CD14-positive monocyte (primary cell): Measurements from ENCODE around the gene CCDC175. TPM values are rescaled to one million over a fixed set of nuclear protein-coding genes. Genes with fewer than 3 reads are reported as not detected.

ENCODE experiments used
- DNase-seq, 3 donors: peaks; one replicate each; pipeline ENCODE4 v3.0.0-alpha.2; 2011 to 2022
- H2AFZ ChIP-seq: 2 replicates; pipeline ENCODE4 v1.6.0; 2012; ENCODE audit warnings: mild to moderate bottlenecking, low read depth, low read length, inconsistent platforms; ENCODE audit not compliant: insufficient read depth, poor library complexity, severe bottlenecking
- H3K27ac ChIP-seq, 2 donors: 1 replicate in 1 of 2; 2 replicates in 1 of 2; pipeline ENCODE4 v1.5.1; 2012 to 2013; ENCODE audit warnings: low read length in 2 of 2, control low read depth in 1 of 2, inconsistent platforms in 1 of 2, low read depth in 1 of 2, mild to moderate bottlenecking in 1 of 2
- H3K27me3 ChIP-seq, 2 donors: one replicate each; pipeline versions ENCODE4 v1.6.0 to v1.6.1; 2011 to 2013; ENCODE audit warnings: low read length in 2 of 2; ENCODE audit not compliant: control insufficient read depth in 2 of 2, insufficient read depth in 2 of 2
- H3K36me3 ChIP-seq, 2 donors: replicated peaks in 1 of 2; 1 replicate in 1 of 2; 2 replicates in 1 of 2; pipeline versions ENCODE4 v1.5.1 to v1.6.1; 2012 to 2013; ENCODE audit warnings: low read length in 2 of 2, control low read depth in 1 of 2, inconsistent platforms in 1 of 2, mild to moderate bottlenecking in 1 of 2; ENCODE audit not compliant: insufficient read depth in 2 of 2, control insufficient read depth in 1 of 2
- H3K4me1 ChIP-seq, 2 donors: 1 replicate in 1 of 2; 2 replicates in 1 of 2; pipeline versions ENCODE4 v1.5.1 to v1.6.1; 2012 to 2013; ENCODE audit warnings: low read length in 2 of 2, control low read depth in 1 of 2, inconsistent platforms in 1 of 2, mild to moderate bottlenecking in 1 of 2, moderate library complexity in 1 of 2; ENCODE audit not compliant: insufficient read depth in 2 of 2, control insufficient read depth in 1 of 2
- H3K4me2 ChIP-seq: replicated peaks from 2 replicates; pipeline ENCODE3; 2012; ENCODE audit warnings: low read length, moderate library complexity, mild to moderate bottlenecking; ENCODE audit not compliant: poor library complexity, severe bottlenecking; ENCODE audit errors: extremely low read depth
- H3K4me3 ChIP-seq, 3 experiments: fragments of 200-600 bp in 1 of 3; sonication (generic) in 1 of 3; replicated peaks in 1 of 3; 1 replicate in 2 of 3; 2 replicates in 1 of 3; pipeline ENCODE4 v1.5.1; 2011 to 2013; ENCODE audit warnings: low read length in 3 of 3, mild to moderate bottlenecking in 3 of 3, control low read depth in 2 of 3, low read depth in 2 of 3, inconsistent platforms in 1 of 3, moderate library complexity in 1 of 3
- H3K79me2 ChIP-seq: 2 replicates; pipeline ENCODE4 v1.6.0; 2012; ENCODE audit warnings: mild to moderate bottlenecking, control low read depth, inconsistent platforms, low read length, moderate library complexity; ENCODE audit not compliant: insufficient read depth
- H3K9ac ChIP-seq: 2 replicates; pipeline ENCODE4 v1.6.0; 2017; ENCODE audit warnings: low read length, mild to moderate bottlenecking; ENCODE audit not compliant: insufficient read depth, poor library complexity, severe bottlenecking
- H3K9me3 ChIP-seq, 2 donors: replicated peaks in 1 of 2; 1 replicate in 1 of 2; 2 replicates in 1 of 2; pipeline versions ENCODE4 v1.5.1 to v1.6.1; 2012 to 2013; ENCODE audit warnings: low read length in 2 of 2, control low read depth in 1 of 2; ENCODE audit not compliant: control insufficient read depth in 1 of 2, insufficient read depth in 1 of 2
- H4K20me1 ChIP-seq: 2 replicates; pipeline ENCODE4 v1.6.0; 2012; ENCODE audit warnings: mild to moderate bottlenecking, low read length, control low read depth, moderate library complexity; ENCODE audit not compliant: insufficient read depth
- H3K27ac Mint-ChIP-seq, 7 donors: one replicate each; pipeline ENCODE4 v1.8.0; 2020; ENCODE audit warnings: mild to moderate bottlenecking in 7 of 7, mixed read lengths in 7 of 7, moderate library complexity in 6 of 7, inconsistent platforms in 2 of 7
- H3K27me3 Mint-ChIP-seq, 3 donors: one replicate each; pipeline ENCODE4 v1.8.0; 2021 to 2022; ENCODE audit warnings: low read depth in 3 of 3, mild to moderate bottlenecking in 3 of 3, mixed read lengths in 3 of 3, moderate library complexity in 3 of 3, inconsistent platforms in 1 of 3
- H3K36me3 Mint-ChIP-seq, 2 donors: one replicate each; pipeline ENCODE4 v1.8.0; 2020; ENCODE audit warnings: mixed read lengths in 2 of 2, inconsistent platforms in 1 of 2, mild to moderate bottlenecking in 1 of 2
- H3K4me1 Mint-ChIP-seq: one replicate; pipeline ENCODE4 v1.8.0; 2020; ENCODE audit warnings: mild to moderate bottlenecking, mixed read lengths
- H3K4me3 Mint-ChIP-seq, 2 donors: one replicate each; pipeline ENCODE4 v1.8.0; 2020; ENCODE audit warnings: mild to moderate bottlenecking in 2 of 2, mixed read lengths in 2 of 2, moderate library complexity in 1 of 2
- H3K9me3 Mint-ChIP-seq, 7 donors: one replicate each; pipeline ENCODE4 v1.8.0; 2020 to 2022; ENCODE audit warnings: mixed read lengths in 7 of 7, mild to moderate bottlenecking in 6 of 7, moderate library complexity in 6 of 7, inconsistent platforms in 2 of 7
- CTCF ChIP-seq: fragments of 200-600 bp; IDR thresholded peaks from one replicate; pipeline ENCODE4 v1.8.0; 2022; ENCODE audit warnings: antibody characterized with exemption, mild to moderate bottlenecking
- WGBS: methylation state at CpG from one replicate; pipeline ENCODE4 v1.1.5; 2013; ENCODE audit warnings: missing lambda C conversion rate; ENCODE audit not compliant: insufficient coverage; 5-methylcytosine and 5-hydroxymethylcytosine counted together
- intact Hi-C, 2 donors: fragments of 100-400 bp; cut with micrococcal nuclease; formaldehyde crosslinking; loops; one replicate each; pipeline versions ENCODE4 v1.15.0 to v1.15.1; 2023
- polyA plus RNA-seq, 3 donors: library from polyadenylated mRNA; depleted of rRNA in 1 of 3; unstranded in 2 of 3; stranded (reverse) in 1 of 3; fragments of 300-500 nt in 2 of 3; fragments of >200 nt in 1 of 3; fragmentation: Illumina TruSeq in 2 of 3; gene quantifications; 1 replicate in 2 of 3; 2 replicates in 1 of 3; pipeline ENCODE4 v1.2.3, GENCODE V29; 2012 to 2021

Gene CCDC175
- polyA plus RNA-seq, 3 donors, result not detected

GRCh38 chr14:59509101-59509500 is 67.5 kb downstream of the CCDC175 start:
- Histone ChIP-seq H3K4me1 (no peaks in the 10 kb centered on the region), H2AFZ (no peak overlapping the region), H3K79me2 (no peaks in the 10 kb centered on the region), H3K9ac (no peak overlapping the region), H3K4me2 (no peak overlapping the region), H3K27ac (no peak overlapping the region), H3K27me3 (no peaks in the 10 kb centered on the region), H3K4me3 (no peak overlapping the region), H3K36me3 (peaks cover 6 to 14% of the 10 kb centered on the region in 2 donors), H3K9me3 (no peaks in the 10 kb centered on the region), H4K20me1 (no peaks in the 10 kb centered on the region)
- Mint-ChIP-seq H3K4me3 (no peak overlapping the region), H3K9me3 (peaks cover 0 to 7% (median under 1%) of the 10 kb centered on the region in 7 donors), H3K27ac (no peak overlapping the region), H3K4me1 (no peaks in the 10 kb centered on the region), H3K36me3 (peaks cover 6% of the 10 kb centered on the region in 2 donors), H3K27me3 (peaks cover 0 to 2% (median 1%) of the 10 kb centered on the region in 3 donors)
- 92% methylated on average over 2 of the region's 3 CpGs for WGBS
- intact Hi-C loops, result loop anchor here in 1 of 2 donors (5.0 kb wide), 1 partner anchor 68 kb away; the partner anchor contains the start of gene CCDC175
- no peak for TF ChIP-seq CTCF
- no peak for DNase-seq

GRCh38 chr14:59507752-59508103 is 68.9 kb downstream of the CCDC175 start:
- Histone ChIP-seq H3K4me3 (no peak overlapping the region), H4K20me1 (no peaks in the 10 kb centered on the region), H3K4me2 (no peak overlapping the region), H3K9ac (no peak overlapping the region), H3K36me3 (peaks cover 18 to 28% of the 10 kb centered on the region in 2 donors), H3K79me2 (no peaks in the 10 kb centered on the region), H3K4me1 (no peaks in the 10 kb centered on the region), H3K27ac (no peak overlapping the region), H2AFZ (no peak overlapping the region), H3K9me3 (no peaks in the 10 kb centered on the region), H3K27me3 (no peaks in the 10 kb centered on the region)
- TF ChIP-seq CTCF, result no peak
- no peak overlapping the region for H3K27ac Mint-ChIP-seq
- DNase-seq, result no peak
- WGBS, result 100% methylated on average over 2 of the region's 3 CpGs
- H3K4me3 Mint-ChIP-seq, result no peak overlapping the region
- no peaks in the 10 kb centered on the region for H3K9me3 Mint-ChIP-seq
- H3K27me3 Mint-ChIP-seq, result peaks cover 0 to 2% (median 1%) of the 10 kb centered on the region in 3 donors
- peaks cover 14 to 17% of the 10 kb centered on the region in 2 donors for H3K36me3 Mint-ChIP-seq
- no peaks in the 10 kb centered on the region for H3K4me1 Mint-ChIP-seq
- intact Hi-C loops, result loop anchor here in 1 of 2 donors (5.0 kb wide), 1 partner anchor 70 kb away; the partner anchor contains the start of gene CCDC175
